T47D (cell line): Measurements from ENCODE around the gene VSIG1.

ENCODE experiments used
- DNase-seq, 2 experiments: peaks; one replicate each; pipeline versions ENCODE4 v3.0.0 to v3.0.0-alpha.2; 2011 to 2012; ENCODE audit warnings: low read depth in 1 of 2, low spot score in 1 of 2
- JUND ChIP-seq: IDR thresholded peaks from 2 replicates; pipeline ENCODE4 v1.6.1; 2012; ENCODE audit warnings: low read depth
- in situ Hi-C: cut with HindIII; loops from 2 replicates; pipeline ENCODE4 v1.10.0; 2016; ENCODE audit warnings: low sequenced_read_pairs, low pct_unique_long_range_greater_than_20kb

The VSIG1 gene

GRCh38 chrX:108126661-108127060 lies 81.8 kb downstream of the VSIG1 start:
- TF ChIP-seq JUND, result no peak
- in situ Hi-C loops, result no loop called here
- no peak for DNase-seq

DNA sequence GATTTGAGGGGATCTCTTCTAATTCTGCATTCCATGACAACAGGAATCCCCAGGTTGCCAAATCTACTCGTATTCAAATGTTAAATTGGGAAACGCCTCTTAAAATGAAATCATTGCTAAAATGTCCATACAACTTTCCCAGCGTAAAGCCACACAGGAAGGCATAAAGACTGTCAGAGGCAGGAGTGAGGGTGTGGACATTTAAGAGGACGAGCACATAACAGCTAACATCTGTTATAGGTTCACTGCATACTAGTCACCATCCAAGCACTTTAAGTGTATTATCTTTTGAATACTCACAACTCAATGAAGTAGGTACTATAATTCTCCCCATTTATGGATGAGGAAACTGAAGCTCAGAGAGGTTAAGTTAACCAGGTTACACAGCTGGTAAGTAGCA lies 82.3 kb downstream of the VSIG1 start:
- in situ Hi-C loops, result no loop called here
- DNase-seq, result no peak
- no peak for TF ChIP-seq JUND
